K562 (cell line): ENCODE data around the gene RGS17. TPM values are rescaled to one million over a fixed set of nuclear protein-coding genes. Genes with fewer than 3 reads are reported as not detected.

Experiments used
- ATF2 ChIP-seq: sonication (generic); formaldehyde crosslinking; IDR thresholded peaks from 2 replicates; pipeline ENCODE4 v1.8.1; 2022; ENCODE audit warnings: missing genetic modification reagents
- GTF2B ChIP-seq: IDR thresholded peaks from 2 replicates; pipeline ENCODE4 v1.6.1; 2011; ENCODE audit not compliant: insufficient read length; ENCODE audit errors: extremely low read depth
- HDAC6 ChIP-seq: IDR thresholded peaks from 2 replicates; pipeline ENCODE4 v1.6.1; 2012; ENCODE audit warnings: low read depth, mild to moderate bottlenecking, control low read depth, inconsistent platforms, low read length, moderate library complexity
- HMG20A ChIP-seq: fragments of 450-650 bp; formaldehyde crosslinking; conservative IDR thresholded peaks from 2 replicates; pipeline ENCODE4 v1.4.0; 2020; ENCODE audit warnings: mild to moderate bottlenecking, mixed read lengths
- KLF10 ChIP-seq: fragments of 250-450 bp; sonication (Bioruptor Pico); IDR thresholded peaks from 2 replicates; pipeline ENCODE4 v1.6.1; 2021; ENCODE audit warnings: matching md5 sums
- PATZ1 ChIP-seq: fragments of 250-450 bp; sonication (Bioruptor Pico); IDR thresholded peaks from 2 replicates; pipeline ENCODE4 v1.5.0; 2020; ENCODE audit warnings: mild to moderate bottlenecking, borderline replicate concordance
- PHTF2 ChIP-seq: fragments of 250-450 bp; sonication (Bioruptor Pico); IDR thresholded peaks from 2 replicates; pipeline ENCODE4 v1.5.0; 2021; ENCODE audit warnings: mild to moderate bottlenecking
- POLR2G ChIP-seq: fragments of 200-400 bp; formaldehyde crosslinking; IDR thresholded peaks from 2 replicates; pipeline ENCODE4 v1.6.1; 2017; ENCODE audit warnings: low read depth, mild to moderate bottlenecking, antibody characterized with exemption, low read length, moderate library complexity
- RBBP5 ChIP-seq: fragments of 200-600 bp; sonication (generic); IDR thresholded peaks from 2 replicates; pipeline ENCODE4 v1.6.1; 2012; ENCODE audit warnings: borderline replicate concordance, mild to moderate bottlenecking, low read length, control low read depth, inconsistent platforms; ENCODE audit not compliant: insufficient read depth, poor library complexity, severe bottlenecking
- RCOR1 ChIP-seq, 2 experiments: IDR thresholded peaks; 2 replicates each; pipeline ENCODE4 v1.6.1; 2012; ENCODE audit warnings: low read depth in 2 of 2, low read length in 2 of 2, borderline replicate concordance in 1 of 2, improper control_type of control experiment in 1 of 2
- SIX5 ChIP-seq, 2 experiments: IDR thresholded peaks; 2 replicates each; pipeline ENCODE4 v1.6.1; 2011; ENCODE audit warnings: low read length in 2 of 2, borderline replicate concordance in 1 of 2, low read depth in 1 of 2, mild to moderate bottlenecking in 1 of 2, moderate library complexity in 1 of 2; ENCODE audit not compliant: insufficient read depth in 1 of 2
- STAG1 ChIP-seq: sonication (generic); formaldehyde crosslinking; IDR thresholded peaks from 2 replicates; pipeline ENCODE4 v1.5.0; 2020; ENCODE audit warnings: missing genetic modification reagents, borderline replicate concordance
- TAL1 ChIP-seq: fragments of 450-650 bp; IDR thresholded peaks from 2 replicates; pipeline ENCODE4 v1.6.1; 2016; ENCODE audit warnings: mild to moderate bottlenecking
- ZBTB7A ChIP-seq: IDR thresholded peaks from 2 replicates; pipeline ENCODE4 v1.6.1; 2011; ENCODE audit warnings: low read depth, mild to moderate bottlenecking, low read length, moderate library complexity, borderline replicate concordance; ENCODE audit not compliant: control insufficient read depth
- ZNF518B ChIP-seq: fragments of 250-450 bp; sonication (Bioruptor Pico); IDR thresholded peaks from 2 replicates; pipeline ENCODE4 v1.5.0; 2021; ENCODE audit warnings: mild to moderate bottlenecking, moderate library complexity
- ZNF583 ChIP-seq: fragments of 250-450 bp; sonication (Bioruptor Pico); IDR thresholded peaks from 2 replicates; pipeline ENCODE4 v1.4.0; 2020
- ZNF766 ChIP-seq: fragments of 200-800 bp; sonication (Bioruptor generic); conservative IDR thresholded peaks from 2 replicates; pipeline ENCODE4 v1.6.1; 2016; ENCODE audit warnings: missing genetic modification characterization, missing compliant biosample characterization
- polyA plus RNA-seq, 8 experiments: library from polyadenylated mRNA; depleted of rRNA in 4 of 8; stranded (reverse) in 5 of 8; unstranded in 3 of 8; fragments of >200 nt; fragmentation: Nextera tagmentation in 2 of 8; fragmentation: Illumina TruSeq in 1 of 8; extraction: Ambion mirVana in 2 of 8; extraction: Trizol in 1 of 8; gene quantifications; 2 replicates each; pipeline versions ENCODE4 v1.2.1 to v1.2.3, GENCODE V29; 2011 to 2014; ENCODE audit warnings: inconsistent platforms in 1 of 8, missing spikeins in 1 of 8
- total RNA-seq, 7 experiments: library from RNA; depleted of rRNA in 6 of 7; stranded (reverse); fragments of >200 nt in 6 of 7; fragmentation: Illumina TruSeq in 2 of 7; extraction: Trizol in 2 of 7; gene quantifications; 2 replicates each; pipeline versions ENCODE4 v1.2.1 to v1.2.3, GENCODE V29; 2011 to 2021; ENCODE audit warnings: low replicate concordance in 1 of 7

The RGS17 gene
- total and polyA plus RNA-seq, 9 of the 15 experiments (the other 6 are each of a cell fraction or from before 2014, with no cell fraction given): 0.01 to 0.14 (median 0.08) TPM; not detected in 6

GRCh38 chr6:152983637-152984512 is 147.2 kb downstream of the RGS17 start (continued):
- TF ChIP-seq ZNF518B (no peak), SIX5 (IDR thresholded peaks at IDR 0.05; ENCODE audit: borderline replicate concordance in 1 of 2, insufficient read depth in 1 of 2, low read depth in 1 of 2, low read length in 2 of 2) (no peak), ZNF766 (CRISPR knock-in tag) (peak; percentile 69), POLR2G (peak; percentile 81), RCOR1 (IDR thresholded peaks at IDR 0.05; ENCODE audit: borderline replicate concordance in 1 of 2, low read depth in 2 of 2, low read length in 2 of 2) (peak in 1 of 2 experiments; percentile 60; a peak in 1 of 4 replicates), RBBP5 (peak; percentile 78), PATZ1 (no peak), HDAC6 (no peak), ZNF583 (no peak), GTF2B (no peak), KLF10 (CRISPR knock-in tag) (no peak), ZBTB7A (peak; percentile 51; the same call in 1 of the 2 replicates), TAL1 (no peak), HMG20A (CRISPR knock-in tag) (no peak), PHTF2 (CRISPR knock-in tag) (no peak), ATF2 (CRISPR knock-in tag) (no peak), STAG1 (CRISPR knock-in tag) (no peak)
